Hematopoietic multipotent progenitor cell treated with erythropoietin and hydrocortisone succinate and interleukin-3 and kit ligand, for 8 days (in vitro differentiated cells): ENCODE results near the gene GNA12.
"Not testable (repeated sequence)": the region's sequence is repeated elsewhere in the genome, so short reads cannot be mapped to it uniquely, and the experiment has no call there.

Experiments used
- DNase-seq: peaks from one replicate; pipeline ENCODE4 v3.0.0-alpha.2; 2015

Gene GNA12

GRCh38 chr7:2688409-2689342 lies 155.4 kb downstream of the GNA12 start:
- no peak for DNase-seq

- no peak for DNase-seq
Observed at GRCh38 chr7:2687881-2688318, 156.2 kb downstream of the GNA12 start, which contains the start of gene AMZ1. Gene AMZ1, plus strand, starts transcription at chr7:2688202. Its CDS starts 12,250 bp downstream, at chr7:2700452.

- no peak for DNase-seq
Observed at GRCh38 chr7:2687338-2687869, 156.7 kb downstream of the GNA12 start.

- DNase-seq, result no peak
Observed at GRCh38 chr7:2686101-2686500, 158.0 kb downstream of the GNA12 start.

GRCh38 chr7:2684501-2684900 lies 159.6 kb downstream of the GNA12 start:
- no peak for DNase-seq

- no peak for DNase-seq
Observed at GRCh38 chr7:2681929-2682799, 161.9 kb downstream of the GNA12 start.

- peak; percentile 64 for DNase-seq
Observed at GRCh38 chr7:2680792-2681490, 163.2 kb downstream of the GNA12 start.

- DNase-seq, result no peak
Observed at GRCh38 chr7:2680256-2680655, 163.9 kb downstream of the GNA12 start.

GRCh38 chr7:2679135-2680127 lies 164.7 kb downstream of the GNA12 start:
- DNase-seq, result not testable (repeated sequence)

GRCh38 chr7:2678454-2678853 lies 165.7 kb downstream of the GNA12 start:
- DNase-seq, result not testable (repeated sequence)
